Measurements from ENCODE around the gene PALLD. TPM values are rescaled to one million over a fixed set of nuclear protein-coding genes. Genes with fewer than 3 reads are reported as not detected.
"Not testable (repeated sequence)": the region's sequence is repeated elsewhere in the genome, so short reads cannot be mapped to it uniquely, and the experiment has no call there.

Gene PALLD
- total RNA-seq, 1 donor from 2014 or later = 93.5 TPM

- H3K4me3 Mint-ChIP-seq = no peak overlapping the region
- TF ChIP-seq CTCF (conservative IDR thresholded peaks at IDR 0.05) = no peak
- no peak for DNase-seq (ENCODE audit: extremely low spot score, unreplicated experiment)
- H3K27me3 Mint-ChIP-seq = no peaks in the 10 kb centered on the region
- no peak overlapping the region for H3K27ac Mint-ChIP-seq
- H3K9me3 Mint-ChIP-seq = peaks cover 12% of the 10 kb centered on the region
- peaks cover 3% of the 10 kb centered on the region for H3K4me1 Mint-ChIP-seq (ENCODE audit: unreplicated experiment)
- peaks cover 30% of the 10 kb centered on the region for H3K36me3 Mint-ChIP-seq
Observed at GRCh38 chr4:168725930-168726329, 229.1 kb downstream of the PALLD start.

GRCh38 chr4:168727181-168727580, 230.3 kb downstream of the PALLD start:
- H3K4me3 Mint-ChIP-seq; H3K27ac Mint-ChIP-seq; H3K27me3 Mint-ChIP-seq; DNase-seq (ENCODE audit: extremely low spot score, unreplicated experiment): not testable (repeated sequence)
- H3K4me1 Mint-ChIP-seq (ENCODE audit: unreplicated experiment) = peaks cover 13% of the 10 kb centered on the region
- peaks cover 30% of the 10 kb centered on the region for H3K36me3 Mint-ChIP-seq
- peaks cover 15% of the 10 kb centered on the region for H3K9me3 Mint-ChIP-seq

DNA sequence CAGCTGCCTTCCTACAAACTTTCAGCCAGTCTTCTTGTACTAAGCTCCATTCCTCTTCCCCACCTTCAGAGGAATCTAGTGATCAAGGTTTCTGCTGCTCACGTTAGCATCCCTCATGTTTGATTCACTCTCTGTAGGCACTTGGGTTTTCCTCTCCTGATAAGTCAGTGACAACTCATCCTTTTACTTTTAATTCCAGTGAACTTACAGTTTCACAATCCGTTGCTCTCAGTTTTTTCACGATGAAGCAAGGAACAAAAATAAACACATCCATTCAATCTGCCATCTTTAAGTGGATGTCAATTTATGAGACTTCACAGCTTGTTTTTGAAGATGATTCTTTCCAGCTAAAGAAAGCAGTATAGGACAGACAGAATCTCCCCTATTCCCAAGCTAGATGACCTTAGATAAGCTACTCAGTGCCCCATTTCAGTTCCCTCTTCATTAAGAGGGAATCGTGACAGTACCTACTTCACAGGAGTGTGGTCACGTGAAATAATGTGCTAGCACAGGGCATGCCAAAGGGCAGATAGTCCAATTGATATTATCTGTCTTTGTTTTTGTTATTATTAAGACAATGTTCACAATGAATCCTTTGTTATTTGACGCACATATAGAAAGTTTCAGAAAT, 234.3 kb downstream of the PALLD start:
- Mint-ChIP-seq H3K4me1 (ENCODE audit: unreplicated experiment) (peaks cover 27% of the 10 kb centered on the region), H3K27ac (no peak overlapping the region), H3K4me3 (no peak overlapping the region), H3K9me3 (peaks cover 8% of the 10 kb centered on the region), H3K27me3 (no peaks in the 10 kb centered on the region), H3K36me3 (peaks cover 23% of the 10 kb centered on the region)
- TF ChIP-seq CTCF (conservative IDR thresholded peaks at IDR 0.05) = no peak
- no peak for DNase-seq (ENCODE audit: extremely low spot score, unreplicated experiment)

DNA sequence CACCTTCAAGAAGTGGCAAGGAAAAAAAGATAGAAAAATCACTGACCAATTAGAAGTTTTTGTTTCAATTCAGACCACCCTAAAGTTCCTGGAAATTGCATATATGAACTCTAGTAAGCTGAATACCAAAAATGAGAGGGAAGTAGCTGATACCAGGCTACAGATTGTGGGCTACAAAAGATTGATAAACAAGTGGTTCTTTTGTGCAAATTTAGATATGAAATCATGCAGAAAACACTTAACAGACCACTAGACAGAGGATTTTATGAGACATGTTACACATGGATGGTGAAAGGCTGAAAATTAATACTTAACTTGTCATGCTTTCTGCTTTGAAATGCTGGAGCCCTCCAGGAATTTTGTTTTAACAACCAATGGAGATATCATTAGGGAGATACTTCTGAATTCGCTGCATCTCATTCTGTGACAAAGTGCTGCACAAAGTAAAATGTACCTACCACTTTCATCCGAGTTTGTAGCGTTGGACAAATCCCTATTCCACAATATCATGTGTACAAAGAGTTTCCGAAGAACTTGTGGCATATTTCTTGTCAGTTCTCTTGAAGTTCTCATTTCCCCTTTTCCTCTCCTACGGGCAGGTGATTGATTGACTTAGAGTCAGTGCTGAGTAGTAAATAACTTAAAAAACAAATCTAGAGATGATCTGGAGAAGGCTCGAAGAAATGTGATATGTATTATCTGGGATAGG, 235.0 kb downstream of the PALLD start:
- no peak overlapping the region for H3K27ac Mint-ChIP-seq
- TF ChIP-seq CTCF (conservative IDR thresholded peaks at IDR 0.05) = no peak
- no peak for DNase-seq (ENCODE audit: extremely low spot score, unreplicated experiment)
- H3K4me1 Mint-ChIP-seq (ENCODE audit: unreplicated experiment) = peaks cover 32% of the 10 kb centered on the region
- peaks cover 21% of the 10 kb centered on the region for H3K36me3 Mint-ChIP-seq
- H3K4me3 Mint-ChIP-seq = no peak overlapping the region
- peaks cover 6% of the 10 kb centered on the region for H3K9me3 Mint-ChIP-seq
- no peaks in the 10 kb centered on the region for H3K27me3 Mint-ChIP-seq

DNA sequence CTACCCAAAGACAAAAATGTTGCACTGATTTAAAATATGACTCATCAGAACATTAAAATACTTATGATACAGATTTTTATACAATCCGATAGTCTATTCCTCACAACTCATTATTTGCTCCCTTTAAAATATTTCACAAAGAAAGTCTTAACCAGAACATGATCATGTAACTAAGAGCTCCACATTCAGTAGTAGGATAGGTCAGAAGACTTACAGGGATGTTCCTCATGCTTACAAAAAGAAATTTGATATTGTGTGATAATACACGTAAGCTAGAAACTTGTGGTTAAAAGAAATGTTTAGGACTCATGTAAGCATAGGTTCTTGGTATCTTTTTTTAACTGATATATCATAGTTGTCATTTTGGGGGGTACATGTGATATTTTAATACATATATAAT, 235.9 kb downstream of the PALLD start:
- Mint-ChIP-seq H3K4me1 (ENCODE audit: unreplicated experiment) (peaks cover 40% of the 10 kb centered on the region), H3K9me3 (peaks cover 4% of the 10 kb centered on the region), H3K4me3 (no peak overlapping the region), H3K27me3 (no peaks in the 10 kb centered on the region), H3K27ac (no peak overlapping the region), H3K36me3 (peaks cover 16% of the 10 kb centered on the region)
- no peak for DNase-seq (ENCODE audit: extremely low spot score, unreplicated experiment)
- TF ChIP-seq CTCF (conservative IDR thresholded peaks at IDR 0.05) = no peak

Measured in type B pancreatic cell (in vitro differentiated cells).